Ectodermal cell (in vitro differentiated cells): Measurements from ENCODE around the gene OTULINL.

Experiments
- H3K27ac ChIP-seq: 2 replicates; pipeline ENCODE4 v1.7.0; 2013; ENCODE audit warnings: mild to moderate bottlenecking, low read depth, low read length; ENCODE audit not compliant: insufficient read depth, poor library complexity, severe bottlenecking
- H3K27me3 ChIP-seq: 2 replicates; pipeline ENCODE4 v1.7.0; 2013; ENCODE audit warnings: mild to moderate bottlenecking, low read length; ENCODE audit not compliant: insufficient read depth, control insufficient read depth, poor library complexity, severe bottlenecking
- H3K36me3 ChIP-seq: one replicate; pipeline ENCODE4 v1.7.0; 2013; ENCODE audit warnings: low read length; ENCODE audit not compliant: control insufficient read depth, insufficient read depth
- H3K4me1 ChIP-seq: one replicate; pipeline ENCODE4 v1.7.0; 2013; ENCODE audit warnings: low read length; ENCODE audit not compliant: control insufficient read depth, insufficient read depth
- H3K4me3 ChIP-seq: 2 replicates; pipeline ENCODE4 v1.7.0; 2013; ENCODE audit warnings: low read depth, low read length, control low read depth; ENCODE audit not compliant: insufficient read depth
- H3K9me3 ChIP-seq: 2 replicates; pipeline ENCODE4 v1.7.0; 2013; ENCODE audit warnings: mild to moderate bottlenecking, low read length, moderate library complexity; ENCODE audit not compliant: control insufficient read depth
- WGBS, 2 experiments: methylation state at CpG; one replicate each; pipeline ENCODE4 v1.1.7; 2013; ENCODE audit warnings: missing lambda C conversion rate in 2 of 2; 5-methylcytosine and 5-hydroxymethylcytosine counted together

The OTULINL gene

DNA sequence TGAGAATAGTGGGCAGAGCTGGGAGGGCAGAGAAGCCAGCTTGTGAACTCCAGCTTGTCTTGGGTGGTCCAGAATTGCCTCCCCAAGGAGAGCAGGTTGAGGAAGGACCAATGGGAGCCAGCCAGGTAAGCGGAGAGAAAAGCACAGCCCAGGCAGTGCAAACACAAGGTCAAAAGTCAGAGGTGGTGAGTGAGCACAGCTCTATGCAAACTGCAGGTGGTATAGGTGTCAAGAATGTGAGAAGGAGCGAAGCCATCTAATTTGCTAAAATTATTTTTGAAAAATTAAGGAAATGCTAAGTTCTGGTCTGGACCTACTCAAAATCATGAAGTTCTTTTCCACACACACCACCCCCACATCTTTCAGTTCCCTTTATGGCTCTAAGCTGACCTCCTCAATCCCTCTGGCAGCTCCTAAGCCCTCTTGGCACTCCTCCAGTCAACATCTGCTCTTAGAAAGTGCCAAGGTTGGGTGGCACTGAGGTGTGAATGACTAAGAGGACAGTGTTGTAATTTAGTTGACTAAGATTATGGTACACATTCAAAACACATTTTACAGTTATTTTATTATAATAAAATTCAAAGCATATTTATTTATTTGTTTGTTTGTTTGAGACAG is 6.6 kb upstream of the OTULINL start:
- Histone ChIP-seq H3K27me3 (peaks cover 11% of the 10 kb centered on the region), H3K4me1 (no peaks in the 10 kb centered on the region), H3K36me3 (no peaks in the 10 kb centered on the region), H3K9me3 (no peaks in the 10 kb centered on the region), H3K27ac (no peak overlapping the region), H3K4me3 (no peak overlapping the region)
- WGBS, 2 experiments: 90 to 98% methylated on average over 2 of the region's 2 CpGs

DNA sequence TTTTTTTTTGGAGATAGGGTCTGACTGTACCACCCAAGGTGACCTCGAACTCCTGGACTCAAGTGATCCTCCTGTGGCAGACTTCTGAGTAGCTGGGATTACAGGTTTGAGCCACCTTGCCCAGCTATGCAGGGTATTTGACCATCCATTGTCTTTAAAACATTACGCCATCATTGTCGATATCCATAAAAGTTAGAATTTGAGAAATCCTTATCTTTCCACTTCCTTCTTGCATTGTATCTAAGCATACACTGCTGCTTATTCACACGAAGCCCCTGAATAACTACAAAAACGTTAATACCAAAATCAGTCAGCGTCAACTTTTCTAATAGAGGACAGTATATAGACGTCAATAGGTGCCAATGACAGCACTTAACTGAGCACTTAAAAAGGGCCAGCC is 5.4 kb upstream of the OTULINL start:
- no peak overlapping the region for H3K27ac ChIP-seq
- no peaks in the 10 kb centered on the region for H3K4me1 ChIP-seq
- no peaks in the 10 kb centered on the region for H3K36me3 ChIP-seq
- WGBS, 2 experiments: 92 to 94% methylated on average over 7 of the region's 7 CpGs
- no peak overlapping the region for H3K4me3 ChIP-seq
- no peaks in the 10 kb centered on the region for H3K9me3 ChIP-seq
- peaks cover 23% of the 10 kb centered on the region for H3K27me3 ChIP-seq

DNA sequence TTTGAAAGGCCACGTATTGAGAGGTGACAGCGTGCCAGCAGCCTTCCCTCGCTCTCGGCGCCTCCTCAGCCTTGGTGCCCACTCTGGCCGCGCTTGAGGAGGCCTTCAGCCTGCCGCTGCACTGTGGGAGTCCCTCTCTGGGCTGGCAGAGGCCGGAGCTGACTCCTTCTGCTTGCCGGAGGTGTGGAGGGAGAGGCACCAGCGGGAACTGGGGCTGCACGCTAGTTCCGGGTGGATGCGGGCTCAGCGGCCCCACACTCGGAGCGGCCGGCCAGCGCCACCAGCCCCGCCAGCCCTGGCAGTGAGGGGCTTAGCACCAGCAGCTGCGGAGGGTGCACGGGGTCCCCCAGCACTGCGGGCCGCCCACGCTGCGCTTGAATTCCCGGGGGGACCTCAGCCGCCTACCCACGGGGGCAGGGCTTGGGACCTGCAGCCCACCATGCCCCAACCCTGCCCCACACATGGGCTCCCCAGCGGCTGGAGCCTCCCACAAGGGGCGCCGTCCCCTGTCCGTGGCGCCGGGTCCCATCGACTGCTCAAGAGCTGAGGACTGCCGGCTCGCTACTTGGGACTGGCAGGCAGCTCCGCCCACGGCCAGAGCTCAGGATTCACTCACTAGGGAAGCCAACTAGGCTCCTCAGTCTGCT is 4.4 kb upstream of the OTULINL start:
- Histone ChIP-seq H3K36me3 (no peaks in the 10 kb centered on the region), H3K4me3 (no peak overlapping the region), H3K9me3 (no peaks in the 10 kb centered on the region), H3K4me1 (no peaks in the 10 kb centered on the region), H3K27me3 (peaks cover 28% of the 10 kb centered on the region), H3K27ac (no peak overlapping the region)
- 92 to 94% methylated on average over 40 of the region's 40 CpGs for WGBS, 2 experiments

DNA sequence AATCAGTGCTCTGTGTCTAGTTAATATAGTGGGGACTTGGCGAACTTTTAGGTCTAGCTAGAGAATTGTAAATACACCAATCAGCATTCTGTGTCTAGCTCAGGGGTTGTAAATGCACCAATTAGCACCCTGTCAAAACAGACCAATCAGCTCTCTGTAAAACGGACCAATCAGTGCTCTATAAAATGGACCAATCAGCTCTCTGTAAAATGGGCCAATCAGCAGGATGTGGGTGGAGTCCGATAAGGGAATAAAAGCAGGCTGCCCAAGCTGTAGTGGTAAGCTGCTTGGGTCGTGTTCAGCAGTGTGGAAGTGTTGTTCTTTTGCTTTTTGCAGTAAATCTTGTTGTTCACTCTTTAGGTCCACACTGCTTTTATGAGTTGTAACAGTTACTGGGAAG is 3.6 kb upstream of the OTULINL start:
- Histone ChIP-seq H3K27me3 (peaks cover 36% of the 10 kb centered on the region), H3K4me3 (no peak overlapping the region), H3K4me1 (no peaks in the 10 kb centered on the region), H3K27ac (no peak overlapping the region), H3K9me3 (no peaks in the 10 kb centered on the region), H3K36me3 (no peaks in the 10 kb centered on the region)
- WGBS, 2 experiments: 92 to 94% methylated on average over 4 of the region's 4 CpGs

DNA sequence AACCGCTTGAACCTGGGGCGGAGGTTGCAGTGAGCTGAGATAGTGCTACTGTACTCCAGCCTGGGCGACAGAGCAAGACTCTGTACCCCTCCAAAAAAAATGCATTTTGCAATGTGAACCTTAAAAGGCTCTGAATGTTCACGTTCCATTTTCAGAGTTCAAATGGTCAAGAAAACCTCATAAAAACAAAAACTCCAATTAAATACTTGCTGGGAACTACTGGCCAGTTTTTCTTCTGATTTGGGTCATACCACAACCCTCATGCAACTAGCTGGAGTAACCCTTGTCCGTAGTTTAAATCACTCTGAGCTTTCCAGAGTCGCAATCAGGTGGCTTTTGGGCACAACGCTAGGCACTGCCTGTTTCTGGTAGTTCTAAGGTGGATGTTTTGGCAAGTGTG is 2.3 kb upstream of the OTULINL start:
- 93 to 95% methylated on average over 7 of the region's 7 CpGs for WGBS, 2 experiments
- H3K27me3 ChIP-seq: peaks cover 43% of the 10 kb centered on the region

DNA sequence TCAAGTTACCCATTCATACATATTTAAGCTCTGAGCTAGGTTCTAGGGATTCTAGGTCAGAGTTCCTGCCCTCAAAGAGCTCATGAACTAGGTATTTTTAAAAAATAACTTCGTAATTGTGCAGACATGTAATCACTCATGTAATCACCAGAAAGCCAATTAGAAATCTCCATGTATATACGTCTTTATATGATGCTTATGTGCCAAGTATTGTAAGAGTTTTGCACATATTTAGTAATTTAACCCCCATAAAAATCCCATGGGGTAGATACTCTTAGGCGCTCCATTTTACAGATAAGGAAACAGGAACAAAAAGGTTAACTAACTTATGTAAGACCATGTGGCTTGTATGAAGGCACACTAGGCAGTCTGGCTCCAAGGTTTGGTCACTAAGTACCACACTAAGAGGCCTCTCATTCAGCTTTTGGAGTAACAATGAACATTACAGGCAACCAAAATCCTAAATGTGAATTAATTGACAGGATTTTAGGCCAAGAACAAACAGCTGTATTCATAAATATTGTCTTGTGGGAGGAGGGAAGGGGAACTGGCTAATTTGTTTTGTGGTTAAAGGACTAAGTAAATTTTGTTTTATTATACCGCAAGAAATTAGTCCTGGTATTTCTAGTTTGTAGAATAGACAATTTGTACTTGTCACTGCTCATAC is 1.7 kb upstream of the OTULINL start:
- Histone ChIP-seq H3K27me3 (peaks cover 43% of the 10 kb centered on the region), H3K4me3 (no peak overlapping the region), H3K27ac (no peak overlapping the region), H3K36me3 (no peaks in the 10 kb centered on the region), H3K9me3 (no peaks in the 10 kb centered on the region), H3K4me1 (no peaks in the 10 kb centered on the region)
- 97 to 100% methylated on average over 3 of the region's 4 CpGs for WGBS, 2 experiments

More for the DNA sequence above, 2.3 kb upstream of the OTULINL start:
- no peak overlapping the region for H3K27ac ChIP-seq
- no peak overlapping the region for H3K4me3 ChIP-seq
- H3K36me3 ChIP-seq: no peaks in the 10 kb centered on the region
- H3K9me3 ChIP-seq: no peaks in the 10 kb centered on the region
- H3K4me1 ChIP-seq: no peaks in the 10 kb centered on the region

DNA sequence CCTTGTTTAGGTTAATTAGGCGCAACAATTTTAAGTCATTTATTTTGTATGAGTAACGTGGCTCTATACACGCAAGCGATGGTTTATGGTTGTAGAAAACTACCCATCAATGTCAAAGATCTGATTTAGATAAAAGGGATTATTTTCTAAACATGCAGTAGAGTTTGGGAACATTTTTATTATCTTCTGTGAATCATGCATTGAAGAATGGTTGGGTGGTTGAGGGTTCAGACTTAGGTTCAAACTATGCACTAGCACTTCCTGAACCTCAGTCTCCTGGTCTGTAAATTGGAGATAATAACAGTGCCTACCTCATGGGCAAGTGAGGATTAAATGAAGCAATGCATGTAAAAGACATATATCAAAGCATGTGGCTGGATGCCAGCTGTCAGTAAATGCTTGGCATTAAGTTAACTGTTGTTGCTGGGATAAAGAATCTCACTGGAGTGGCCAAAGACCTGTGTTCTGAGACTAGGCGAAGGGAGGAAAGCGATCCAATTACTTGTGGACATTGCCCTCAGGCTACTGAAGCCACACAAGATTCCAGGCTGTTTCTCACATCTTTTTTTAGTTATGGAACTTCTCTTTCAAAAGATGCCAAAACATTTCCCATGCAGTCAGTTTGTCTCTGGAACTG is 1.1 kb upstream of the OTULINL start:
- H3K4me1 ChIP-seq: no peaks in the 10 kb centered on the region
- WGBS, 2 experiments: 94 to 95% methylated on average over 6 of the region's 6 CpGs
- H3K27ac ChIP-seq: no peak overlapping the region
- no peaks in the 10 kb centered on the region for H3K36me3 ChIP-seq
- peaks cover 43% of the 10 kb centered on the region for H3K27me3 ChIP-seq
- no peaks in the 10 kb centered on the region for H3K9me3 ChIP-seq
- no peak overlapping the region for H3K4me3 ChIP-seq

DNA sequence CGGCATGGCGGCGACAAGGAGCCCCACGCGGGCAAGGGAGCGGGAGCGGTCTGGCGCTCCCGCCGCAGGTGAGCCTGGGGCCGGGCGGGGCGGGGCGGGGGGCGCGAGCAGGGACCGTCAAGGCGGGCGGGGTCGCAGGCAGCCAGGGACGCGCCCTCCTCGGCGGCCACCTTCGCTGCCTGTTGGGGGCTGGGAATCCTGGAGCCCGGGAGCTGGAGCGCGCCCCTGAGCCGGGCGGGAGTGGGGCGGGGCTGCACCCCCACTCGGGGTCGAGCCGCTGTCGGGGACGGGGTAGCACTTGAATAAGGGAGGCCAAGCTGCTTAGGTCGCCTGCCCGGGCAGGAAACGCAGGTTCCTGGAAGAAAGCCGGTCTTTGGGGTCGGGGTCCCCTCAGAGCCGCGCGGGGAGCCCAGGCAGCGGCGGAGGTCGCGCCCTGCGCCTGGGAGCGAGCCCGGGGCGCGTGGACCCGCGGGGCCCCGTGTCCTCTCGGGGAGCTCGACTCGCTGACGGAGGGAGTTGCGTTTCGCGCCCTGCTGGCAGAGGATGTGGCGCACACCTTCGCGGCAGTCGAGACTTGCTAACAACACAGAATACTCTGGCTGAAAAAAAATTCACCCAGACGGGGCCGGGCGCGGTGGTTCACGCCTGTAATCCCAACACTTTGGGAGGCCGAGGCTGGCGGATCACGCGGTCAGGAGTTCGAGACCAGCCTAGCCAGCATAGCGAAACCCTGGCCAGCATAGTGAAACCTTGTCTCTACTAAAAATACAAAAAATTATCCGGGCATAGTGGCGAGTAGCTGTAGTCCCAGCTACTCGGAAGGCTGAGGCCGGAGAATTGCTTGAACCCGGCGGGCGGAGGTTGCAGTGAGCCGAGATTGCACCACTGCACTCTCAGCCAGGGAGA is 552 bp downstream of the OTULINL start:
- 6% methylated on average over 86 of the region's 86 CpGs for WGBS, 2 experiments
- peak overlapping the region; percentile 69 for H3K4me3 ChIP-seq
- no peaks in the 10 kb centered on the region for H3K9me3 ChIP-seq
- no peak overlapping the region for H3K27ac ChIP-seq
- H3K27me3 ChIP-seq: peaks cover 43% of the 10 kb centered on the region
- H3K4me1 ChIP-seq: no peaks in the 10 kb centered on the region
- no peaks in the 10 kb centered on the region for H3K36me3 ChIP-seq

DNA sequence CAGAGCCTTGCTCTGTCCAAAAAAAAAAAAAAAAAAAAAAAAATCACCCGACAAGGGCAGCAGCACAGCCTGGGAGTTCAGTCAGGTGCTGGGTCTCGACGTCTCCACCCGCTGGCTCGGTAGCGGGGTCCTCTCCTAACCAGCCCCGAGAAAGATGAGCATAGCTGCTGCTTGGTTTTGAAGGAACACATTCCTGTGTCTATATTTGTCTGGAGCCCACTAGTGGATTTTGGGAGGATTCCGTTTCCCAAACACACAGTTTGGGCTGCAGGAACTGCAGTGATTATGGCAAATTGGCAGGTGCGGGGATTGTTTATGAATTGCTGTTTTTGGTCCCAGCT is 1.2 kb downstream of the OTULINL start:
- Histone ChIP-seq H3K27ac (no peak overlapping the region), H3K36me3 (no peaks in the 10 kb centered on the region), H3K9me3 (no peaks in the 10 kb centered on the region), H3K4me1 (no peaks in the 10 kb centered on the region), H3K27me3 (peaks cover 43% of the 10 kb centered on the region), H3K4me3 (no peak overlapping the region)
- 63 to 64% methylated on average over 9 of the region's 9 CpGs for WGBS, 2 experiments
